ENCODE measurements around the gene SPATA32. TPM values are rescaled to one million over a fixed set of nuclear protein-coding genes. Genes with fewer than 3 reads are reported as not detected.
A peak's percentile ranks its signal among the peaks of the same experiment; 100 is the strongest.

Gene SPATA32
- total RNA-seq, 1 experiment from 2014 or later: 0.15 TPM

GRCh38 chr17:45222289-45222995, 39.5 kb downstream of the SPATA32 start:
- Histone ChIP-seq H3K9ac (ENCODE audit: low read length) (peak overlapping the region; percentile 55), H3K9me3 (ENCODE audit: control insufficient read depth in 1 of 2, insufficient read depth in 1 of 2, low read depth in 1 of 2, low read length in 2 of 2) (no peaks in the 10 kb centered on the region), H3K4me1 (ENCODE audit: control insufficient read depth in 1 of 2, insufficient read depth in 2 of 2, low read length in 2 of 2) (peaks cover 2 to 57% of the 10 kb centered on the region in 2 experiments; a peak in 3 of 4 replicates), H3K36me3 (ENCODE audit: control insufficient read depth in 1 of 2, insufficient read depth in 2 of 2, low read length in 2 of 2) (no peaks in the 10 kb centered on the region), H3K4me2 (ENCODE audit: low read length) (peak overlapping the region; percentile 89), H4K20me1 (ENCODE audit: insufficient read depth) (no peaks in the 10 kb centered on the region), H3K79me2 (ENCODE audit: insufficient read depth, low read length) (no peaks in the 10 kb centered on the region), H2AFZ (ENCODE audit: low read depth, low read length, poor library complexity, severe bottlenecking) (no peak overlapping the region), H3K27me3 (ENCODE audit: insufficient read depth, low read length) (no peaks in the 10 kb centered on the region), H3K4me3 (replicated peaks in 1 of 2; ENCODE audit: low read depth in 1 of 2, low read length in 2 of 2) (peak overlapping the region; percentile 43 to 59), H3K27ac (ENCODE audit: low read depth, low read length) (peak overlapping the region; percentile 12; the same call in 1 of the 2 replicates), H3K9me2 (ENCODE audit: insufficient read depth) (no peaks in the 10 kb centered on the region)
- ChIA-PET RAD21 (ENCODE audit: low non-redundant PET in 1 of 2, low total read pairs in 2 of 2, uncharacterized antibody in 2 of 2, unreplicated experiment in 2 of 2) (no interaction called here), POLR2A (no interaction called here), CTCF (interaction anchor here (1.1 kb wide), 1 partner anchor 203 kb away, joined by 3 read pairs; no protein-coding TSS in a partner anchor)
- ATAC-seq: peak; percentile 1; the same call in 1 of the 2 replicates
- intact Hi-C loops (cut with micrococcal nuclease): no loop called here
- no TSS peak for BruUV-seq (replicated peaks)
- TF ChIP-seq POLR2A (IDR thresholded peaks at IDR 0.05; ENCODE audit: borderline replicate concordance, extremely low read depth, insufficient read depth, insufficient read length) (no peak), EGR1 (IDR thresholded peaks at IDR 0.05; ENCODE audit: low read depth) (no peak), ZFX (IDR thresholded peaks at IDR 0.05) (no peak), EZH2 (IDR thresholded peaks at IDR 0.05) (no peak), TCF7L2 (IDR thresholded peaks at IDR 0.05; ENCODE audit: borderline replicate concordance, extremely low read depth, insufficient read depth, insufficient read length) (no peak), POLR2AphosphoS5 (IDR thresholded peaks at IDR 0.05; ENCODE audit: low read depth, low read length) (no peak), RAD21 (IDR thresholded peaks at IDR 0.05; ENCODE audit: low read depth) (no peak), ELF1 (IDR thresholded peaks at IDR 0.05; ENCODE audit: borderline replicate concordance, low read depth) (no peak), JUND (IDR thresholded peaks at IDR 0.05) (no peak), SIN3A (IDR thresholded peaks at IDR 0.05; ENCODE audit: low read depth) (no peak), CBX3 (IDR thresholded peaks at IDR 0.05; ENCODE audit: low read depth) (no peak), FOSL1 (IDR thresholded peaks at IDR 0.05; ENCODE audit: low read depth) (no peak), ZNF274 (IDR thresholded peaks at IDR 0.05; ENCODE audit: low read depth, low read length) (no peak), YY1 (IDR thresholded peaks at IDR 0.05; ENCODE audit: extremely low read depth, insufficient replicate concordance, low read depth, low read length) (no peak), CEBPB (IDR thresholded peaks at IDR 0.05; ENCODE audit: low read depth) (no peak), SP1 (IDR thresholded peaks at IDR 0.05; ENCODE audit: low read depth) (no peak), SRF (IDR thresholded peaks at IDR 0.05; ENCODE audit: low read depth) (no peak)
- TF ChIP-seq, protein P1, sequence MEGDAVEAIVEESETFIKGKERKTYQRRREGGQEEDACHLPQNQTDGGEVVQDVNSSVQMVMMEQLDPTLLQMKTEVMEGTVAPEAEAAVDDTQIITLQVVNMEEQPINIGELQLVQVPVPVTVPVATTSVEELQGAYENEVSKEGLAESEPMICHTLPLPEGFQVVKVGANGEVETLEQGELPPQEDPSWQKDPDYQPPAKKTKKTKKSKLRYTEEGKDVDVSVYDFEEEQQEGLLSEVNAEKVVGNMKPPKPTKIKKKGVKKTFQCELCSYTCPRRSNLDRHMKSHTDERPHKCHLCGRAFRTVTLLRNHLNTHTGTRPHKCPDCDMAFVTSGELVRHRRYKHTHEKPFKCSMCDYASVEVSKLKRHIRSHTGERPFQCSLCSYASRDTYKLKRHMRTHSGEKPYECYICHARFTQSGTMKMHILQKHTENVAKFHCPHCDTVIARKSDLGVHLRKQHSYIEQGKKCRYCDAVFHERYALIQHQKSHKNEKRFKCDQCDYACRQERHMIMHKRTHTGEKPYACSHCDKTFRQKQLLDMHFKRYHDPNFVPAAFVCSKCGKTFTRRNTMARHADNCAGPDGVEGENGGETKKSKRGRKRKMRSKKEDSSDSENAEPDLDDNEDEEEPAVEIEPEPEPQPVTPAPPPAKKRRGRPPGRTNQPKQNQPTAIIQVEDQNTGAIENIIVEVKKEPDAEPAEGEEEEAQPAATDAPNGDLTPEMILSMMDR (IDR thresholded peaks at IDR 0.05 in 2 of 3, conservative IDR thresholded peaks at IDR 0.05 in 1 of 3; ENCODE audit: borderline replicate concordance in 1 of 3, insufficient read depth in 1 of 3, low read depth in 2 of 3, low read length in 2 of 3): no peak
- TF ChIP-seq, protein P2, sequence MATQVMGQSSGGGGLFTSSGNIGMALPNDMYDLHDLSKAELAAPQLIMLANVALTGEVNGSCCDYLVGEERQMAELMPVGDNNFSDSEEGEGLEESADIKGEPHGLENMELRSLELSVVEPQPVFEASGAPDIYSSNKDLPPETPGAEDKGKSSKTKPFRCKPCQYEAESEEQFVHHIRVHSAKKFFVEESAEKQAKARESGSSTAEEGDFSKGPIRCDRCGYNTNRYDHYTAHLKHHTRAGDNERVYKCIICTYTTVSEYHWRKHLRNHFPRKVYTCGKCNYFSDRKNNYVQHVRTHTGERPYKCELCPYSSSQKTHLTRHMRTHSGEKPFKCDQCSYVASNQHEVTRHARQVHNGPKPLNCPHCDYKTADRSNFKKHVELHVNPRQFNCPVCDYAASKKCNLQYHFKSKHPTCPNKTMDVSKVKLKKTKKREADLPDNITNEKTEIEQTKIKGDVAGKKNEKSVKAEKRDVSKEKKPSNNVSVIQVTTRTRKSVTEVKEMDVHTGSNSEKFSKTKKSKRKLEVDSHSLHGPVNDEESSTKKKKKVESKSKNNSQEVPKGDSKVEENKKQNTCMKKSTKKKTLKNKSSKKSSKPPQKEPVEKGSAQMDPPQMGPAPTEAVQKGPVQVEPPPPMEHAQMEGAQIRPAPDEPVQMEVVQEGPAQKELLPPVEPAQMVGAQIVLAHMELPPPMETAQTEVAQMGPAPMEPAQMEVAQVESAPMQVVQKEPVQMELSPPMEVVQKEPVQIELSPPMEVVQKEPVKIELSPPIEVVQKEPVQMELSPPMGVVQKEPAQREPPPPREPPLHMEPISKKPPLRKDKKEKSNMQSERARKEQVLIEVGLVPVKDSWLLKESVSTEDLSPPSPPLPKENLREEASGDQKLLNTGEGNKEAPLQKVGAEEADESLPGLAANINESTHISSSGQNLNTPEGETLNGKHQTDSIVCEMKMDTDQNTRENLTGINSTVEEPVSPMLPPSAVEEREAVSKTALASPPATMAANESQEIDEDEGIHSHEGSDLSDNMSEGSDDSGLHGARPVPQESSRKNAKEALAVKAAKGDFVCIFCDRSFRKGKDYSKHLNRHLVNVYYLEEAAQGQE (IDR thresholded peaks at IDR 0.05; ENCODE audit: low read depth): no peak
- DNase-seq (ENCODE audit: low read depth, low spot score): no peak

Measured in HCT116 (cell line).